Sigmoid colon (tissue), 4 donors: ENCODE results near the gene PSPN.

Source experiments
- CTCF ChIP-seq, 4 experiments: fragments of 450-650 bp in 3 of 4; fragments of 200-600 bp in 1 of 4; IDR thresholded peaks; one replicate each; pipeline ENCODE4 v1.5.1; 2016 to 2019; ENCODE audit warnings: antibody characterized with exemption in 4 of 4, mild to moderate bottlenecking in 3 of 4, moderate library complexity in 2 of 4
- POLR2A ChIP-seq, 2 donors: fragments of 450-650 bp; IDR thresholded peaks; one replicate each; pipeline ENCODE4 v1.6.1; 2016; ENCODE audit warnings: antibody characterized with exemption in 2 of 2, mild to moderate bottlenecking in 2 of 2, moderate library complexity in 2 of 2
- POLR2AphosphoS5 ChIP-seq, 4 donors: sonication (generic); formaldehyde crosslinking; IDR thresholded peaks; one replicate each; pipeline ENCODE4 v1.6.1; 2017; ENCODE audit warnings: antibody characterized with exemption in 4 of 4

GRCh38 chr19:6416658-6417405 lies 41.1 kb upstream of the PSPN start:
- no peak for TF ChIP-seq CTCF (IDR thresholded peaks at IDR 0.05)
- TF ChIP-seq POLR2AphosphoS5 (IDR thresholded peaks at IDR 0.05), result no peak
- no peak for TF ChIP-seq POLR2A (IDR thresholded peaks at IDR 0.05)
